ENCODE measurements around the gene RNASEH2C.

RNASEH2C gene

GRCh38 chr11:65719871-65720210, 757 bp downstream of the RNASEH2C start:
- ChIA-PET CTCF (interaction anchor here (0.6 to 4.3 kb wide), 12 partner anchors 8 to 333 kb away, joined by 3 to 28 read pairs (median 4); partner anchors contain the start of genes AP5B1 and KAT5), POLR2A (interaction anchor here (0.5 to 2.7 kb wide), 6 partner anchors 8 to 274 kb away, joined by 3 to 23 read pairs (median 5); partner anchors contain the start of genes CFL1, KAT5, MUS81 and RELA)
- no peak for TF ChIP-seq CTCF (IDR thresholded peaks at IDR 0.05; ENCODE audit: insufficient read depth, low read length, missing control alignments)
- no peak for DNase-seq (ENCODE audit: low read depth, low spot score)
- H3K4me3 ChIP-seq (ENCODE audit: low read depth, low read length), result peak overlapping the region; percentile 89

- no peak for DNase-seq (ENCODE audit: low read depth, low spot score)
- no peak for TF ChIP-seq CTCF (IDR thresholded peaks at IDR 0.05; ENCODE audit: insufficient read depth, low read length, missing control alignments)
- ChIA-PET POLR2A (interaction anchor here (0.7 to 2.7 kb wide), 6 partner anchors 7 to 146 kb away, joined by 3 to 23 read pairs (median 5); partner anchors contain the start of genes CFL1, KAT5 and MUS81), CTCF (interaction anchor here (0.7 to 4.3 kb wide), 10 partner anchors 8 to 334 kb away, joined by 3 to 28 read pairs (median 4); partner anchors contain the start of genes AP5B1 and KAT5)
- peak overlapping the region; percentile 89 for H3K4me3 ChIP-seq (ENCODE audit: low read depth, low read length)
Measured at GRCh38 chr11:65718964-65719492, 1.6 kb downstream of the RNASEH2C start.

- TF ChIP-seq CTCF (IDR thresholded peaks at IDR 0.05; ENCODE audit: insufficient read depth, low read length, missing control alignments), result no peak
- peak overlapping the region; percentile 89; the same call in 1 of the 2 replicates for H3K4me3 ChIP-seq (ENCODE audit: low read depth, low read length)
- POLR2A ChIA-PET, result interaction anchor here (1.5 kb wide), 1 partner anchor 132 kb away, joined by 5 read pairs; no protein-coding TSS in a partner anchor
- no peak for DNase-seq (ENCODE audit: low read depth, low spot score)
- CTCF ChIA-PET, result interaction anchor here (0.7 to 3.2 kb wide), 3 partner anchors 49 to 100 kb away, joined by 3 to 19 read pairs (median 4); no protein-coding TSS in a partner anchor
Measured at GRCh38 chr11:65718531-65718930, 2.1 kb downstream of the RNASEH2C start.

- ChIA-PET CTCF (no interaction called here), POLR2A (no interaction called here)
- DNase-seq (ENCODE audit: low read depth, low spot score), result no peak
- TF ChIP-seq CTCF (IDR thresholded peaks at IDR 0.05; ENCODE audit: insufficient read depth, low read length, missing control alignments), result no peak
- no peak overlapping the region for H3K4me3 ChIP-seq (ENCODE audit: low read depth, low read length)
Measured at GRCh38 chr11:65717906-65718305, 2.7 kb downstream of the RNASEH2C start.

- CTCF ChIA-PET, result interaction anchor here (1.4 kb wide), 1 partner anchor 11 kb away, joined by 4 read pairs; no protein-coding TSS in a partner anchor
Measured at GRCh38 chr11:65716774-65717405, 3.7 kb downstream of the RNASEH2C start.

More at GRCh38 chr11:65716774-65717405, 3.7 kb downstream of the RNASEH2C start:
- H3K4me3 ChIP-seq (ENCODE audit: low read depth, low read length), result no peak overlapping the region
- no peak for TF ChIP-seq CTCF (IDR thresholded peaks at IDR 0.05; ENCODE audit: insufficient read depth, low read length, missing control alignments)
- DNase-seq (ENCODE audit: low read depth, low spot score), result no peak
- POLR2A ChIA-PET, result no interaction called here

Data from AG04449 (cell line).